Kidney epithelial cell (primary cell): ENCODE results near the gene ARL15. TPM values are rescaled to one million over a fixed set of nuclear protein-coding genes. Genes with fewer than 3 reads are reported as not detected.
"Not testable (repeated sequence)": the region's sequence is repeated elsewhere in the genome, so short reads cannot be mapped to it uniquely, and the experiment has no call there.

Source experiments
- DNase-seq: peaks from one replicate; pipeline ENCODE4 v3.0.0-alpha.2; 2010; ENCODE audit warnings: low read depth
- H3K27me3 ChIP-seq: 2 replicates; pipeline ENCODE4 v1.6.0; 2011; ENCODE audit warnings: low read length; ENCODE audit not compliant: control insufficient read depth, insufficient read depth
- H3K36me3 ChIP-seq: 2 replicates; pipeline ENCODE4 v1.5.1; 2011; ENCODE audit warnings: low read length; ENCODE audit not compliant: control insufficient read depth, insufficient read depth
- H3K4me3 ChIP-seq: 2 replicates; pipeline ENCODE4 v1.5.1; 2011; ENCODE audit warnings: low read depth, mild to moderate bottlenecking, control low read depth, low read length
- CTCF ChIP-seq: IDR thresholded peaks from 2 replicates; pipeline ENCODE4 v1.5.1; 2011; ENCODE audit warnings: mild to moderate bottlenecking, moderate library complexity, low read length, control low read depth, inconsistent platforms; ENCODE audit not compliant: insufficient read depth, poor library complexity, severe bottlenecking
- total RNA-seq: library from RNA; depleted of rRNA; stranded (reverse); fragments of >200 nt; gene quantifications from 2 replicates; pipeline ENCODE4 v1.2.3, GENCODE V29; 2015

Gene ARL15
- total RNA-seq, 1 donor from 2014 or later = 9.7 TPM

GRCh38 chr5:53987101-53987500 is 323.3 kb downstream of the ARL15 start:
- H3K36me3 ChIP-seq = no peaks in the 10 kb centered on the region
- no peak for DNase-seq
- no peaks in the 10 kb centered on the region for H3K27me3 ChIP-seq
- TF ChIP-seq CTCF = no peak
- no peak overlapping the region for H3K4me3 ChIP-seq

GRCh38 chr5:53985796-53986195 is 324.6 kb downstream of the ARL15 start:
- no peak overlapping the region for H3K4me3 ChIP-seq
- no peak for TF ChIP-seq CTCF
- no peak for DNase-seq
- no peaks in the 10 kb centered on the region for H3K27me3 ChIP-seq
- H3K36me3 ChIP-seq = no peaks in the 10 kb centered on the region

GRCh38 chr5:53984971-53985370 is 325.4 kb downstream of the ARL15 start:
- TF ChIP-seq CTCF = no peak
- DNase-seq = no peak
- H3K27me3 ChIP-seq = no peaks in the 10 kb centered on the region
- H3K36me3 ChIP-seq = no peaks in the 10 kb centered on the region
- no peak overlapping the region for H3K4me3 ChIP-seq

- no peaks in the 10 kb centered on the region for H3K27me3 ChIP-seq
- DNase-seq = no peak
- H3K4me3 ChIP-seq = no peak overlapping the region
- no peaks in the 10 kb centered on the region for H3K36me3 ChIP-seq
- no peak for TF ChIP-seq CTCF
Observed at GRCh38 chr5:53983568-53984460, 326.6 kb downstream of the ARL15 start.

GRCh38 chr5:53982319-53982718 is 328.1 kb downstream of the ARL15 start:
- H3K4me3 ChIP-seq, H3K27me3 ChIP-seq, DNase-seq, H3K36me3 ChIP-seq: not testable (repeated sequence)

GRCh38 chr5:53980061-53980460 is 330.3 kb downstream of the ARL15 start:
- TF ChIP-seq CTCF = no peak
- Histone ChIP-seq H3K4me3 (no peak overlapping the region), H3K36me3 (no peaks in the 10 kb centered on the region), H3K27me3 (no peaks in the 10 kb centered on the region)
- DNase-seq = no peak
